Frontal cortex (tissue), 4 donors: ENCODE measurements around the gene HNRNPA3. TPM values are rescaled to one million over a fixed set of nuclear protein-coding genes. Genes with fewer than 3 reads are reported as not detected.
"Not testable (repeated sequence)": the region's sequence is repeated elsewhere in the genome, so short reads cannot be mapped to it uniquely, and the experiment has no call there.

Experiments
- DNase-seq, 2 donors: peaks; one replicate each; pipeline ENCODE4 v3.0.0; 2012; ENCODE audit warnings: low spot score in 2 of 2
- FAIRE-seq: peaks from 2 replicates; lab custom pipeline; 2012; peaks lifted over from hg19 to GRCh38; lab: Jason Lieb, UNC
- small RNA-seq: library from RNA; depleted of rRNA; stranded (forward); fragments of <200 nt; gene quantifications from one replicate; pipeline ENCODE3, GENCODE V24; 2014
- total RNA-seq: library from RNA; depleted of rRNA; stranded (reverse); fragments of >200 nt; gene quantifications from one replicate; pipeline ENCODE4 v1.2.3, GENCODE V29; 2014
- donor health status: control.
- donor health status: control.
- donor health status: control.

HNRNPA3 gene
- total RNA-seq, 1 donor from 2014 or later, result 63.2 TPM

- not testable (repeated sequence) for DNase-seq, FAIRE-seq
Observed at GRCh38 chr2:177266955-177267354, 54.4 kb downstream of the HNRNPA3 start.

GRCh38 chr2:177268187-177268871, 55.7 kb downstream of the HNRNPA3 start:
- no peak for FAIRE-seq
- no peak for DNase-seq

- DNase-seq (no peak), FAIRE-seq (no peak)
Observed at GRCh38 chr2:177268901-177269300, 56.3 kb downstream of the HNRNPA3 start.

- FAIRE-seq (no peak), DNase-seq (no peak)
Observed at GRCh38 chr2:177270531-177270930, 57.9 kb downstream of the HNRNPA3 start.

- DNase-seq (no peak), FAIRE-seq (no peak)
Observed at GRCh38 chr2:177271981-177272666, 59.5 kb downstream of the HNRNPA3 start.

- FAIRE-seq (no peak), DNase-seq (no peak)
Observed at GRCh38 chr2:177272765-177273164, 60.2 kb downstream of the HNRNPA3 start.

- FAIRE-seq (no peak), DNase-seq (no peak)
Observed at GRCh38 chr2:177273408-177273807, 60.8 kb downstream of the HNRNPA3 start.

Small RNA genes within 50 kb of the gene (small RNA-seq; reads per million reads assigned to genes)
- not detected for gene MIR3128
- not detected for gene RF00019

Other genes with a start within 250 kb of the HNRNPA3 start
- gene NFE2L2, start 51.9 kb downstream of the HNRNPA3 start, total RNA-seq, result 8.6 TPM
- gene AGPS, start 180.0 kb downstream of the HNRNPA3 start, total RNA-seq, result 55.8 TPM